Fibroblast of the conjunctiva (primary cell): ENCODE measurements around the gene RARS2.
"Not testable (repeated sequence)": the region's sequence is repeated elsewhere in the genome, so short reads cannot be mapped to it uniquely, and the experiment has no call there.

Source experiments
- DNase-seq: peaks from one replicate; pipeline ENCODE4 v3.0.0-alpha.2; 2010; ENCODE audit warnings: low read depth

RARS2 gene

GRCh38 chr6:87501809-87502572, 87.8 kb downstream of the RARS2 start:
- DNase-seq = no peak

- DNase-seq = no peak
Measured at GRCh38 chr6:87498048-87498447, 91.7 kb downstream of the RARS2 start.

- no peak for DNase-seq
Measured at GRCh38 chr6:87494761-87495422, 94.9 kb downstream of the RARS2 start.

- not testable (repeated sequence) for DNase-seq
Measured at GRCh38 chr6:87489326-87489725, 100.5 kb downstream of the RARS2 start.

GRCh38 chr6:87487555-87487954, 102.2 kb downstream of the RARS2 start:
- no peak for DNase-seq

GRCh38 chr6:87484491-87484890, 105.3 kb downstream of the RARS2 start:
- DNase-seq = no peak

- no peak for DNase-seq
Measured at GRCh38 chr6:87483929-87484328, 105.9 kb downstream of the RARS2 start.

GRCh38 chr6:87482366-87482765, 107.4 kb downstream of the RARS2 start:
- DNase-seq = no peak

- no peak for DNase-seq
Measured at GRCh38 chr6:87481931-87482330, 107.9 kb downstream of the RARS2 start.

- DNase-seq = peak; percentile 5
Measured at GRCh38 chr6:87473419-87473903, 116.3 kb downstream of the RARS2 start.

GRCh38 chr6:87472525-87473418, 117.0 kb downstream of the RARS2 start, which contains the start of gene SLC35A1:
TSS of gene SLC35A1 (plus strand) at chr6:87472974. CDS start at chr6:87473004, 30 bp downstream.
- DNase-seq = peak; percentile 61

- no peak for DNase-seq
Measured at GRCh38 chr6:87465051-87465450, 124.7 kb downstream of the RARS2 start.
